ENCODE data around the gene JARID2.

Gene JARID2

DNA sequence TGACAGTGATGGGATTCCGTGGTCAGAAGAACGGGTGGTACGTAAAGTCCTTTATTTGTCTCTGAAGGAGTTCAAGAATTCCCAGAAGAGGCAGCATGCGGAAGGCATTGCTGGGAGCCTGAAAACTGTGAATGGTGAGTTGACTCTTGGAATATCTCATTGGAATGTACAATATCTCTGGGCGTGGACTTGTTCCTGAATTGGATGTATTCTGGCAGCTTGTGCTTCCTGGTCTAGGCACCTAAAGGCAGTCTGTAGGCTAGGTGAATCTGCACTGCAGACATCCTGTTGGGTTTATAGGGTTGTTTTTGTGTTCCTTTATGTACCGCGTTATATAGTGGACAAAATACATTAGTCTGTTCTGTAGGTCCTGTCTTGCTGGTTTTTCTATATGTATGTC is 128.2 kb downstream of the JARID2 start:
- DNase-seq (ENCODE audit: low read depth in 2 of 2), result no peak

DNA sequence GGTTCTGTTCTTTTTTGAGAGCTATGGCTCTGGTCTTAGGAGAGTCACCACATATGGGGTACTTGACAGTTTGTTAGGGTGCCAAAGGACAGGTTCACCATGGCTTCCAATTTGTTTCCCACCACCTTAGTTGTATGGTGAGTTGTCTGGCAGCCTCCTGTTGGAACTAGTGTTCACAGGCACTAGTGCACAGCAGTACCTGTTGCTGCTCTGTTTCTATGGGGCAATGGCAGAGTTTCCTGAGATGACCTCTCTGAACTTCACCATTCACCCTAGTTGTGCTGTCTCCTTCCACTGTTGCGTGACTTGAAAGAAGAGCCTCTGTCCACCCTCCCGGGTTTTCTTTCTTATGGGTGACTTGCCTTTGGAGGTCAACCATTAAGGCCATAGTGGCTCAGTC is 129.1 kb downstream of the JARID2 start:
- DNase-seq (ENCODE audit: low read depth in 2 of 2), result no peak

DNA sequence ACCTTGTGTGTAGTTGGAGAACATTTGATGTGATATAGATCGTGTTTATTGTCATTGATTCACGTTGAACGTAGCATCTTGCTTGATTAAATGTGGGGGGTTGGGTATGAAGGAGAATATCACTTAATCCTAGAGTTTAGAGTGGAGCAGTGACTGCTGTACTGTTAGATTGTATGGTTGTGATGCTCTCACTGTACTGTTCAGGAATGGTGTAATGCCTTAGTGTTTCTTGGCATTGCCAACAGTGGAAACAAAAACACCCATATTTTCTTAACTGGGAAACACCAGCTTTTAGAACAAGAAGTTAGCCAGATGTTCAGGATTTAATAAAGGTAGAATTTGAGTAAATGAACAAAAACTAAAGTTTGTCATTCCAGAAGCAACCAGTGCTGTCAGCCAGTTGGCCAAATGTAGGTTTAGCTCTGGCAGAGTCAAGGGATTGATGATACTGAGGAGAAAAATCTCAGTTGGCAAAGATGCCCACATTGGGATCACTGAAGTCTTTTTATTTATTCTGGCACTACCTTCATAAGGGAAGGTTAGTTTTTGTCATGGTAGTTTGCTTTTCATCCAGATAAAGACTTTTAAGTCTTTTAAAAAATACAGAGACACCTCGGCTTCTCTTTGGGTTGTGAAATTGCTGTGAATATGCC is 129.9 kb downstream of the JARID2 start:
- no peak for DNase-seq (ENCODE audit: low read depth in 2 of 2)

DNA sequence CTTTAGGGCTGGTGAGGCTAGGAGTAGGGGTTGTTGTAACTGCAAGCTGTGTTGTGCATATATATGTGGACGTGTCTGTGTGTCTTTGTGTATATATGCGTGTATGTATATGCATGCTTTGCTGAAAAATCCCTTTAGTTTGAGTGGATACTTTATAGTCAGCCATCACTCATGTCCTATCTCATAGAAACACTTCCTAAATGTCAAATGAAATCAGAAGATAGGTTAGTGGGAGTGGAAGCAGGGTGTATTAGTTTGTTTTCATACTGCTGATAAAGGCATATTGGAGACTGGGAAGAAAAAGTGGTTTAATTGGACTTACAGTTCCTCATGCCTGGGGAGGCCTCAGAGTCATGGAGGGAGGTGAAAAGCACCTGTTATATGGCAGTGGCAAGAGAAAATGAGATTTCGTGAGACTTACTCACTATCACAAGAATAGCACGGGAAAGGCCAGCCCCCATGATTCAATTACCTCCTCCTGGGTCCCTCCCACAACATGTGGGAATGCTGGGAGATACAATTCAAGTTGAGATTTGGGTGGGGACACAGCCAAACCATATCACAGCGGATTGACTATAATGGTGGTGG is 131.1 kb downstream of the JARID2 start:
- DNase-seq (ENCODE audit: low read depth in 2 of 2), result no peak

DNA sequence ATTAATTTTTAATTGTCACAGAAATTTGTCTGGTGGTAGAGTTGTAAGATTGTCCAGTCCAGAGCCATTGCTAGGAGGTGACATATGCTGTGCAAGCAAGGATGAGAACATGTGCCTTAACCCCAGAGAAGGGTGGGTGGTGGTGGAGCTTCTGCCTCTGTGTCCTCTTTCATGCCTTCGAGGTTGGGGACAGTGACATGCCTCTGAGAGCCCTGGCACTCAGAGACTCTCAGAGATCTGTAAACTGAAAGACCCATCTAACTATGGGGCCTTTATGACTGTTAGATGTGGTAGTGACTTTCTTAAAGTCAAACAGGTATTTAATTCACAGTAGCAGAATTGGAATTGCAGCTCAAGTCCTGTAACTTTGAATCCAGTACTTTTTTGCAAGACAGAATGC is 132.4 kb downstream of the JARID2 start:
- DNase-seq (ENCODE audit: low read depth in 2 of 2), result no peak

DNA sequence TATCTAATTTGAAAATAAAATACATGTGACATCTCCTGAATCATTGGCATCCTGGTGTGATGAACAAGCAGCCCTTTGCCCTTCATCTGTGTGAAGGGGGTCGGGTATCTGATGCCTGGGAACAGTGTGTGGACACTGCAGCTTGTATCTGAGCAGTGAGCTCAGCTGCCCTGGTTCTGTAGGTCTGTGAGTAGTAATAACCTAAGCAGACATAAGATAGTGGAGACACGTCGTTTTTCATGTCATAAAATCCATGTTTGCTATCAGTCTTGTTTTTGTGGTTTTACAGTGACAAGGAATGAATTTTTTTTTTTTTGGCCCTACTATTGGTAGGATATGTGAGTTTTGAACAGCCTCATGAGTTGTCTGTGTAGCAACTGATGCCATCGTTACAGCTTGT is 133.0 kb downstream of the JARID2 start:
- DNase-seq (ENCODE audit: low read depth in 2 of 2), result no peak

DNA sequence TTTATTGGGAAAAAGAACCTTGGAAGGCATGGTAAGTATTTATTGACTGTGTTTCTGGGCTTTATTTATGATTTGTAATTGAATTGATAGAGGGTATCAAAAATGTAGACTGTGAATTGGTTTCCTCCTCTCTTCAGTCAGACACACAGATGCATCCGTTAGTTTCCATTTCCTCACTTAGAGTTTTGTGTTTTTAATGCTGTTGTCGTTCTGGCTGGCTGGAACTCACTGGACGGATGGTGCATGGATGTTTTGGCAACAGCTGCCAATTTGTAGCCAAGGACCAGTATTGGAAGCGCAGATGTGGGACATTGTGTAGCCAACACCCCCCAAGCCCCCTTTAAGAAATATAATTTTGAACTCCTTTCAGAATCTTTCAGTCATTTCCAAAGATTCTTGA is 134.5 kb downstream of the JARID2 start:
- no peak for DNase-seq (ENCODE audit: low read depth in 2 of 2)

DNA sequence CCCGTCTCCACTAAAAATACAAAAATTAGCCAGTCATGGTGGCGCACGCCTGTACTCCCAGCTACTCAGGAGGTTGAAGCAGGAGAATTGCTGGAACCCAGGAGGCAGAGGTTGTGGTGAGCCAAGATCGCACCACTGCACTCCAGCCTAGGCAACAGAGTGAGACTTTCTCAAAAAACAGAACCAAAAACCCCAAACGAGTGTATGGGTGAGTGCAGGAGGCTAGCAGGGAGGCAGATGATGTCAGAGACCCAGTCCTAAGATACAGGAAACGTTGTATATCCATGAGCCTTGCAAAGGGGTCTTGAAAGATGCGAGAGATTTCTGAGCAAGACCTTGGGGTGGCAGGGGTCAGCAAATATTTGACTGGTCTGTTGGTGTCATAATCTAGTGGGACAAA is 136.2 kb downstream of the JARID2 start:
- no peak for DNase-seq (ENCODE audit: low read depth in 2 of 2)

DNA sequence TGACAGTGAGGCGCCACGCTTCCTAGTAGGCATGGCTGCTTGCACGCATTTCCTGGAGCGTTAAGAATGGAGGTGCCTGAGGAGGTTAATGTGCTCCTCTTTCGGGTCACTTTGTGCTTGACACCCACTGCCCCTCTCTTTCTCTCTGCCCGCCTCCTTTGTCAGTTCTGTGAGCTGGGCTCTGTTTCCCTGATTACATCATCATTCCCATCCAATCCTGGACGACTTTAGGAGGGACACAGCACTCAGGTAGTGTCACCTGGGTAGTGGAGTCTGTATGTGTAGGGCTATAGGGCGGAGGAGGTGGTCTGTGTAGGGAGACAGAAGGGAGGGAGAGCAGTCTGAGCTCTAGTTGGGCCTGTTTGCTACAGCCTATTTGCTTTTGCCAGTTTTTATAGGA is 136.8 kb downstream of the JARID2 start:
- DNase-seq (ENCODE audit: low read depth in 2 of 2), result no peak

DNA sequence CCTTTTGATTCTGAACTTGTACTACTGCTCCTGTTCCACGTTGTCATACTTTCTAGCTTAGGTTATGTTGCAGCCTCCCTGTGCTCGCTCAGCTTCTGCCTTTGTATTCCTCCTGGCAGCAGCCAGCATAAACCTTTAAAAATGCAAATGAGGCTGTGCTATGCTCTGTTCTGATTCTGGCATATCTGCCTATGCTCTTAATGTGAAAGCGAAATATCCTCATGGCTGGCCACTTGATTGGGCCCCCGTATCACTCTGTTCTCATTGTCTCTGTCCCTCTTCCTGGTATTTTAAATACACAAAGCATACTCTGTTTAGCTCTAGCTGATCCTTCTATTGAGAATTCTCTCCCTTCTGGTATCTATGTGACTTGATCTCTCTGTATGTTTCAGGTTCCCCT is 139.0 kb downstream of the JARID2 start:
- no peak for DNase-seq (ENCODE audit: low read depth in 2 of 2)

DNA sequence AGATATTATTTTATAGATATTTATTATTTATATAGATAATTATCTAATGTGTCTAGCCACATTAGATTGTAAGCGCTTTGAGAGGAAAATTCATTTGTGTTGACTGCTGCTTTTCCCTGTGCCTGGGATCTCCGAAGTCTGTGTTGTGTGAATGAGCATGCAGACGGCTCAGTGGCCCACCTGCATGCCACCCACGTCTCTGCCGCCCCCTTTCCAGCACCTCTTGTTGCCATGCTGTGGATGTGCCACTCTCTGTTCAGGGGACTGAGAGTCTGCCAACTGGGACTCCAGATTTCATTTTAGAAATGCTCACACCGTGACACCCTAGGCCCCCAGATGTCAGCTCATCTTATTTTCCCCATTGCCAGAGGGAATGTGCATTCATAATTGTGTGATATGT is 139.7 kb downstream of the JARID2 start:
- DNase-seq (ENCODE audit: low read depth in 2 of 2), result no peak

DNA sequence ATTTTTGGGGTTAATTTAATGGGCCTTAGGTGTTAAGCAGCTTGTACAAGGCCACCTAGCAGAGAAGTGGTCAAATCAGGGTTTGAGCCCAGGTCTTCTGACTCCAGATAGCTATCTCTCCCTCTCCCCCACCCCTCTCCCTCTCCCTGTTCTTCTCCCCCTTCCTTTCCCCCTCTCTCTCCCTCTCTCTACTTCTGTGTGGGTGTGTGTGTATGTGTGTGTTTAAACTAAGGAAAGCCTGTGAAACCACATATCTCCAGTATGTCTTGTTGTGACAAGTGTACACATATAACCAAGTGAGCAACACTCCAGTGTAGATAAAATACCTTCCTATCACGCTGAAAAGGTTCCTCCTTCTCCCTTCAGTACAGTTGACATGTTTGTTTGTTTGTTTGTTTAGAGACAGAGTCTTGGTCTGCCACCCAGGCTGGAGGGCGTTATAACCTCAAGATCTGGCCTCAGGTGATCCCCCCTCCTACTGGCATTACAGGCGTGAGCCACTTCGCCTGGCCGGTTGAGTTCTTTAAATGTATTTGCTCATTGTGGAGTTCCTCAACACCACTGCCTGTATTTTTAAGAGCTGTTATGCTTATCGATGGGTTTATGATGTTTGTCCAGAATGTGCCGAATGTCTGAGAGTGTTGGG is 140.4 kb downstream of the JARID2 start:
- DNase-seq (ENCODE audit: low read depth in 2 of 2), result no peak

DNA sequence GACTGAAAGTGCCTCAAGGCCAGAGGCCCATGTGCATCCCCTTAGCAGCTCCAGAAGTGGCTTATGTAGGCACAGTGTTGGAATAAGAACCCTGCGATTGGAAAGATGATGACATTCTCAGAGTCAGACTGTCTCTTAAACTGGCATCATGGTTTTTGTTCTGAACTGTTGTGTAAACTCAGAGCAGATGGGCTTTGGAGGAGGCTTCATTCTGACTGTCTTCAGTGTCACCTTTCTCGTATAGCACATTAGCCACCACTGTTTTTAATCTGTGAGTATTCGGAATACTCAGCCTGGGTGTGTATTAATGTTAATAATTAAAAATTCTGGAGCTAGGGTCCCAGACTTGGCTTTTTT is 140.9 kb downstream of the JARID2 start:
- DNase-seq (ENCODE audit: low read depth in 2 of 2), result no peak

DNA sequence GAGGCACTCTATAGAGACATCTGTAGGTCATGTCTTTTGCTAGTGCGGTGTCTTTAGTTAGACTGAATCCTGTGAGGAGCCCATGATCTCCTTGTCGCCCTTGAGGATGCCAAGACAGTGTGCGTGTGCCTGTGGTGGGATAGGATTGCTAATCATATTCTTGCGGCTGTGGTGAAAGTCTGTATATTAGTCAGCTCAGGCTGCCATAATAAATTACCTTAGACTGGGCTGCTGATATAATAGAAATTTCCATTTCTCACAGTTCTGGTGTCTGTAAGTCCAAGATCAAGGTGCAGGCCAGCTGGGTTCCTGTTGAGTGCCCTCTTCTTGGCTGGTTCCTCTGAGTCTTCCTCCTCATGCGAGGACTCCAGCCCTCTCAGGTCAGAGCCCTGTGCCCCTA is 141.2 kb downstream of the JARID2 start:
- DNase-seq (ENCODE audit: low read depth in 2 of 2), result no peak

DNA sequence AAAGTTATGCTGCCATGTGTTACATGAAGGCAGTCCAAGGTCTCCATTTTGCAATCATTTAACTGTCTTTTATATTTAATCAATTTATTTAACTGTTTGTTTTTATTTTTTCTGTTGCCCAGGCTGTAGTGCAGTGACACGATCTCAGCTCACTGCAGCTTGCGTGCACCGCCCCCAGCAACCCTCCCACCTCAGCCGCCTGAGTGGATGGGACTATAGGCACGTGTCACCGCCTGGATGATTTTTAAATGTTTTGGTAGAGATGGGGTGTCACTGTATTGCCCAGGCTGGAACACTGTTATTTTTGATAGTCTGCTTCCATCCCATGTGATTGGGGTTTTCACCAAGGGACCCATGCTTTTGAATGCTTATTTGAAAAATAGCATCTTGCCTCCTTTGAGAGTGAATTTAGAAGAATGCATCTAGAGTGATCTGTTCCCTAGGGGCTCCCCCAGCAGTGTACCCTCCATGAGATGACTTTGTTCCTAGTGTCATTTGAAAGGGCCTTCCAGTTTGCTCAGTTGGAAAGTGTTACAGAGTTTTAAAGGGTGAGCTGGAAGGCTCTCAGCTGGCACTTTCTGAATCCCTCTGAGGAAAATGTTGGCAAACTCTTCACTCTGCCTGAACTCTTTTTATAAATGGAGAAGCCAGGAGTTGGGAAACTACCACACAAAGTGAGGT is 143.4 kb downstream of the JARID2 start:
- DNase-seq (ENCODE audit: low read depth in 2 of 2), result no peak

DNA sequence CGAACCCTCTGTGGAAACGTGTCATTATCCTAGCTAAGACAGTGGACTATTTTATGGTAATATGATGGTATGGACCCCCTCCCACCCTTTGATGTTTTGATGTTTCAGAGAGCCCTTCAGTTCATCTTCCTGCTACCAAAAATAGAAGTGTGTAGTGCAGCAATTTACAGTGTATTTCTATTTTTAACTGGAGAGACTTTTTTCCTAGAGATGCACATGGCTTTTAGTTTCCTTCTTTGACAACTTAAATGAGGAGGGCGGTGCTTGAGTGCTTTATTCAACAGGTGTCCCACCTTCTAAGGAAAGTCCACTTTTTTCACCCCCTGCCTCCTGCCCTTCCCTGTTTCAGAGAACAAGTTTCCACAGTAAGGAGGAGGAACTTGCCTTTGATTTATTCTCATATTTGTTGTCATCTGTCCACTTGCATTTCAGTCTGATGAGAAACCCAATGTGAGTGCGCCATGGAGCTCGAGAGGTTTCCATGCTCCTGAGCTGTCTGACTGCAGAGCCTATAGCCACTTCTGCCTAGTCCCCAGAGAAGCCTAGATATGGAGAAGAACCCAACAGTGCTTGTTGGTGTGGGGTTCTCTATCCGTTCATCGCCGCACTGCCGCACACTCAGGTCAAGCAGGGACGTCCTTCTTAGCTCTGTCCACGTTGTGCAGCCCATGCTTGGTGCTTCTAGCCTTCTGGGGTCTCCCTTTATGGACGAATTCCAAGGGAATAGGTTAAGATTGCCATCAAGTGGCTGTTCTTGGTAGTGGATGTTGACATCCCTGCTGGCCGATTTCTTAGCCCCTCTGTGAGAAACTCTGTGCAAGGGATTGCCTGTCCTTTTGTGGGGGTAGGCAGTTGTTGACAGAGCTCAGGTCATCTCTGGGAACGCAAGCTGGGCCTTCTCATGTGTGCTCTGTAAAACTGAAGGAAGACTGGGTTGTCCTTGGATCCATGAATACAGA is 144.2 kb downstream of the JARID2 start:
- no peak for DNase-seq (ENCODE audit: low read depth in 2 of 2)

DNA sequence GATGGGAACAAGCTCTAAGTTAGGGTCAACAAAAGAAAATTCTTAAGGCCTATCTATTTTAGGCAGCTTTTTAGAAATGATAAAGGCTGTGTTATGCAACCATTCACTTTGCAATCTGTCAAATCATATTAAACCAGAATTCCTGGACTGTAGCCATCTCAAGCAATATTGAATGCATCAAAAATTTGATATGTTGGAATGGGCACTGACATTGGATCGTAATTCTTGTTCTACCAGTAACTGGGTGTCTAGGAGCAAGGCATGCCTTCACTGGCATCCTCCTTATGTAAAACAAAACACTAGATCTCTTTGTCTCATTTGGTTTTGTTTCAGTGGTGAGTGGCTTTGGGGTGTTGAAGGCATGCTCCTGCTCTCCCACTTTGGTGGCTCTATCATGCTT is 145.6 kb downstream of the JARID2 start:
- DNase-seq (ENCODE audit: low read depth in 2 of 2), result no peak

DNA sequence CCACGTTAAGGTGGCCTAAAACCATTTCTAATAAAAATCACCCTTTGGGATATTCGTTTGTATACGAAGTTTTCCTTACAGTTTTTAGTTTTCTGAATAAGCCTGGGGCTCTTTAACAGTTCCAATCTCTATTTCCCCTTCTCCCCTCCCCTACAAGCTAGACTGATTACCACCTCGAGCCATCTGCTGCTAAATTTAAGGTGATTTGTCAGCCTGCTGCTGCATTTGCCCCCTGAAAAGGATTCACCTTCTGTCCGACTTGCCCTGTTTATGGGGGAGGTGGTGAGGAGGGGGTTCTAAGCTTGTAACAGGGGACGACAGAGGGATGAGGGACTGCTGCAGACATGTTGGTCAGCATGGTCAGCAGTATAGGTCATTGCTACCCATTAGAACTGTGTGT is 146.3 kb downstream of the JARID2 start:
- no peak for DNase-seq (ENCODE audit: low read depth in 2 of 2)

DNA sequence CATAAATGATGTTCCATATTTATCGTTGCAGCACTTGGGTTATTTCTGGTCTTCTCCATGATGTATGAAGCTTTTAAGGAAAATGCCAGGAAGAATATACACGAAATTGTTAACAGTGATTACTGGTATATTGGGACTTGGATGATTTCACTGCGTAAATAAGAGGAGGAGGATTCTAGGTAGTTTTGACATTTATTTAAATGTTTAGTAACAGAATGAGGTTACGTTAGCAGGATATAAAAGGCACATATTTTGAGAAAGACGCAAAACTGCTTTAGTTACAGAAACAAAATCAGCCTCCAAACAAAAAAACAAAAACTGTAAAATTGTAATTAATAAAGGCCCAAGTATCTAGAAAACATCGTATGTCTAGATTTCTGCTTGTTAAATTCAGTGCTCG is 147.7 kb downstream of the JARID2 start:
- no peak for DNase-seq (ENCODE audit: low read depth in 2 of 2)

DNA sequence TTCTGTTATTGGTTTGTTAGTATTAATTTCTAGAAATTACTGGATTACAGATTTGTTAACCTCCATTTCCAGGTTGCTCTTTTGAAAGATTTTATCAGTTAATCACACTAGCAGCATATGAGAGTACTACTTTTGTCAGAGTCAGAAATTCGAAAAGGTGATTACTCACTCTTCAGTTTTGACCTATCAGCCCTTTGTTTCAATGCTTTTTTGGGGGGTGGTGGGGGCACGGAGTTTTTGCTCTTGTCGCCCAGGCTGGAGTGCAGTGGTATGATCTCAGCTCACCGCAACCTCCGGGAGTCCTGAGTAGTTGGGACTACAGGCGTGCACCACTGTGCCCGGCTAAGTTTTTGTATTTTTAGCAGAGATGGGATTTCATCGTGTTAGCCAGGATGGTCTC is 149.2 kb downstream of the JARID2 start:
- DNase-seq (ENCODE audit: low read depth in 2 of 2), result no peak

DNA sequence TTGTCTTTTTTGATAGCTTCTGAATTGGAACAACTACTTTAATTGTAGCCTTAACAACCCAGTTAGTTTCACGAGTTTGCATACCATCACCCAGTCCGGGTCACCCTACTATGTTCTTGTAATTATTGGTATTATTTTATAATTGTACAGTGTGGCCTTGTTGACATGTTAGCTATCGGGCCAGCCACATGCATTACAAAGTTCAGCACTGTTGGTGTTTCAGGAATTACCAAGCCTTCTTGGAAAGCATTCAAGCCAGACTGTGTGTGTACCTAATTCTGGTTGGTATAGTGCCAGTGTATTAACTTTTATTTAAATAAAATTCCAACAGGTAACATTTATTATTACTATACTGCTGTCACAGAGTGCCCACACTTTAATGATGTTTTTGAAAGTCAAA is 150.9 kb downstream of the JARID2 start:
- no peak for DNase-seq (ENCODE audit: low read depth in 2 of 2)
